Measurements from ENCODE around the gene HDAC4. TPM values are rescaled to one million over a fixed set of nuclear protein-coding genes. Genes with fewer than 3 reads are reported as not detected.

HDAC4 gene
- total RNA-seq, 1 donor from 2014 or later = 20.4 TPM

DNA sequence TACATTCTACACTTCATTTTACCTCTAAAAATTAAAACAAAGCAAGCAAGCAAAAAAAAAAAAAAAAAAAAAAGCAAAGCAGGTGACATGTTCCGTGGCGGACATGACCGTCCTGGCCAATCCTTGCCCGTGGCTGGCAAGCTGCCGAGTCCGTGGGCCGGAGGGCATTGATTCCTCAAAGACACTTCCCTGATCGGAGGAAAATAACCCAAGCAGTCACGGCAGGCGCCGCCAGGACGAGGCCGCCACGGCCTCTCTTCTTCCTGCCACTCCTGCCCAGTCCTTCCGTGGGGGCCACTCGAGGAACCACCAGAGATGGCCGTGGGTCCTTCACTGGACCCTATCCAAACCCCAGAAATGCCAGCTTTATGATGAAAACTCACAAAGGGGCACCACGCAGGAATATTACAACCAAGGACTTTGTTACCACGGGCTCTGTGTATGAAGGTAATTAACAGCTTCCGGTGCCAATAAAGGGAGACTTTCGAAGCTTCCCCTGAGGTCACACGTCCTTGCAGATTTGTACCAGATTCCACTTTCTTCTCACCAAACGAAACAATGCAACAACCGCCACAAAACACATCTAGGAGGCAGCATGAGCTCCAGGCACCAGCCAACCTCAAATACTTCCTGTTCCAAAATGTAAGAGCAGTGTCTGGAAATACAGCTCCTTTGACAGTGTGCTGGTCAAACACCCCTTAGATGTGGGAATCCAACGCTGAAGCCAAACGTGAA, 170.3 kb downstream of the HDAC4 start:
- no peak for FAIRE-seq

DNA sequence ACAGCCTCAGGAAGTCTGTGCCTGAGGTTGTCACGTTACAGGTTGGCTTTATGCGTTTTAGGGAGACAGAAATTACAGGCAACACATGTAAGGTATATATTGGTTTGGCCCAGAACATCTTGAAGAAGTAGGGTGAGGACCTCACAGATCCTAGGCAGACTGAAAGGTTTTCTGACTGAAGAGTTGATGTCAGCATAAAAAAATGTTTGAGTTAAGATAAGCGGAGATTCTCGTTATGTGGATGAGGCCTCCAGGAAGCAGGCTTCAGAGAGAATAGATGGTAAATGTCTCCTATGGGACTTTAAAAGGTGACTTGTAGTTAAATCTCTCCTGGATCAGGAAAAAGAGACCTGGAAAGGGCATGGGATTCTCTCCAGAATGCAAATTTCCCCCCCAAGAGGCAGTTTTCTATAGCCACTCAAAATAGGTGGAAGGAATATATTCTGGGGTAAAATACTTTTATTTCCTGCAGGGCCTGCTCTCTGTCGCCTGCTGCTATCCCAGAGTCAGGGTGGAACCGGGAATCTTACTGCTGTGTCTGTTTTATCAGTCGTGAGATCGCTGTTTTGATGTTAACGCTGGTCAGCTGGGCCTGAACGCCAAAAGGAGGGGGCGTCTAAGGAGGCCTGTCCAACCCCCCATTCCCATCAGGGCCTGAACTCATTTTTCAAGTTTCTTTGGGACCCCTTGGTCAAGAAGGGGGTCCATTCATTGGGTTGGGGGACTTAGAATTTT, 171.1 kb downstream of the HDAC4 start:
- DNase-seq (ENCODE audit: low spot score in 2 of 2) (no peak), FAIRE-seq (no peak)

More for the DNA sequence above, 170.3 kb downstream of the HDAC4 start:
- DNase-seq (ENCODE audit: low spot score in 2 of 2) = no peak

DNA sequence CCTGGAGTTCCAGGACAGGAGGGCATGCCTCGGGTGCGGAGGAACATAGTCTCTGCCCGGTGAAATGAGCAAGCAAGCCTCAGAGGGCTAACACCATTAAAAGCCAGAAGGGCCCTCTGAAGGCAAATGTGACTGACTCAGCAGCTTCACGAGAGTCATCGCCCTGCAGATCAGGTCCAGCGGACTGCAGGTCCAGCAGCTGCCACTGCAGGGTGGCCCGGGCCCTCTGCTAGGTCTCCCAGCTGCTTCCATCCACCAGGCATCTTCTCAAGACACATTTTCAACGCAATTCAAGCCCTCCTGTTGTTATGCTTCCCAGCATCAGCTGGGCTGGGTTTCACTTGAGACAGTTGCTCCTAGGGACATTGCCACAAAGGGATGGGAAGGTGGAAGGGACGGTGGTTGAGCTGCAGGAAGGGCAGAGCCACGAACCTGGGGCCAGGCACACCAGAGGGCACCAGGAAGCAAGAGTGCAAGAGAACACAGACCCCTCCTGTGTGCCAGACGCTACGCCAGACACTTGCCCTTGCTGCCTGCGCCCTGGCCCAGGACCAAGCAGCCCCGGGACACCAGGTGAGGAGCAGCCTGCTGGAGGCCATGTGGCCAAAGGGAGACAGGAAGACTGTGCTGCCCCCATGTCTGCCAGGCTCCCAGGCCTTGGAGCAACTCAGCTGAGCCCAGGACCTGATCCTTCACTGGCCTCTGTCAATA, 173.0 kb downstream of the HDAC4 start:
- no peak for DNase-seq (ENCODE audit: low spot score in 2 of 2)
- no peak for FAIRE-seq

DNA sequence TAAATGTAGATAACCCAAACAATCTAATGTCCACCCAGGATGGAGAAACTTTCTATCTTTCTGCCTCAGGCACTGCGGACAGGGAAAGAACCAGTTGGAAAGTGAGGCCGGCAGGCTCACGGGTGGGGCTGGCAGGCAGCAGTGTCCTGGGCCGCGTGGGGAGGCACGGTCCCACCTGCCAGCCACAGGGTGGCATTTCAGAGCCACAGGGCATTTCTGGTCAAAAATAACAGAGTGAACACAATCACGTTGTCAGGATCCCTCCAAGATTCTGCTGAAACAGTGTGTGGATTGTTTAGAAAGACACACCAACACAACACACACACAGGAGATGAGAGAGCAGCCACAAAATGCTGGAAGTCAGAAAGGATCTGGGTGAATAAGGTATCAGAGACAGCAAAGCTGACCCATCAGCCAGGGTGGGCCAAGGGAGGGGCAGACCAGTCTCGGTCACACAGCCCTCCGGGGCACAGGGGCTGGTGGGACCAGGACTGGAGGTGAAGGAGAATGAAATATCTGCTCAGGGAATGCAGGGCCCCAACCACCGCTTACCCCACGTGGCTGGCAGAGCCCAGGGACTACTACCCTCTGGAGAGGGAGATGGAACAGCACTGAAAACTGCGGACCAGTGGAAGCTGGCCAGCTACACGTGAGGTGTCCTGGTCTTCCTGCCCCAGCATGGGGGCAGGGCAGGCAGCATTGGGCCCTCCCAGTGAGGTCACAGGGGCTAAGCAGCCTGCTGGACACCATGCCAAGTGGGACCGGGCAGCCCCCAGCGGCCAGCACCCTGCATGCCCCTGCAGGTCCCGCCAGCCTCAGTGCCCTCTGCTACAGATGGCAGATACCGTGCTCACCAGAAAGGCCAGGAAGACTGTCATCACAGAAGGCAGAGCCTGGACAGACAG, 173.9 kb downstream of the HDAC4 start:
- no peak for DNase-seq (ENCODE audit: low spot score in 2 of 2)
- no peak for FAIRE-seq

DNA sequence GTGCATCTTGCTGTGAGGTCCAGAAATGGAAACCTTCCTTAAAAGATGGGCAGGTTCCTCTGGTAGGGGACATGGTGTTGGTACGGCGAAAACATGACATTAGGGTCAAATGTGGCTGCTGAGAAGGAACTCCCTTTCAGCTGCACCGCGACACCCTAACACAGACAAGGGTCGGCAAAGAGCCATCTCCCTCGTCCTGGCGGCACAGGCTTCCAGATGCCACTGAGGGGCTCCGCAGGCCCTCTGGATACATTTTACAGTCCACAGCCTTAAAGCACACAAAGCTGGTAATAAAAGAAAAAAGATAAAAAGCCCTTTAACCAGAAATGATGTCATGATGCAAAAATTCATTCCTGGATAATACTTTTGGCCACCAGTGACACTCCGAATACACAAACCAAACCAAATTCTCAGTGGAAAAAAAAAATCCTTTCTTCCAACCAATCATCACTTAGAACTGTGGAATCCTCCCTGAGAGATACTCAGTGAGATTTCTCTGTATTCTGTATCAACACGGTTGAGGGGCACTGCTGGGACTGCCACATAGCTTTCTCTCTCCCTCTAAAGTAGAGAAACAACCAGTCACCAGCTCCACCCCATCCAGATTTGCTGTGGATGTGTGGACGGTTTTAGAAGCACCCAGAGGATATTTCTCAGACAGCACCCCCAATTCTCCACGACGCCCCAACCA, 174.8 kb downstream of the HDAC4 start:
- DNase-seq (ENCODE audit: low spot score in 2 of 2) (no peak), FAIRE-seq (no peak)

DNA sequence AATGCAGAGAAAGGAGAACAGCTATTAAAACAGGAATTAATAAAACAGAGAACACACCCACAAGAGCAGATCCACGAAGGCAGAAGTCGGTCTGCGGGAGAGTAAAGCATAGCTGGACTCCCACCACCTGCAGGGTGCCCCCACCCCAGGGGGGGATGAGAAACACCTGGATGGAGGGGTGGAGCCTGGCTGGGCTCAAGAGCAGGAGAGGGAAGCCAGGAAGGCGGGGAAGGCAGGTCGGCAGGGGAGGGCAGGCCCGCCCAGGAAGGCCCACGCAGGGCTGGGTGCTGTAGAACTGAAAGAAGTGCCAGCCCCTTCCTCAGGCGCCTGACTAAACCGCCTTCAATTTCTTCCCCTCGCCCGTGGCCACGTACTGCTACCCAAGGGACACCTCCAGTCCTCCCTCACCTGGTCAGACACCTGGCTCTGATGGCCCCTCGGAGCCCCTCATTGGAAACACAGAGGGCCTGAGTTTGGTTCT, 175.4 kb downstream of the HDAC4 start:
- FAIRE-seq (no peak), DNase-seq (ENCODE audit: low spot score in 2 of 2) (no peak)

DNA sequence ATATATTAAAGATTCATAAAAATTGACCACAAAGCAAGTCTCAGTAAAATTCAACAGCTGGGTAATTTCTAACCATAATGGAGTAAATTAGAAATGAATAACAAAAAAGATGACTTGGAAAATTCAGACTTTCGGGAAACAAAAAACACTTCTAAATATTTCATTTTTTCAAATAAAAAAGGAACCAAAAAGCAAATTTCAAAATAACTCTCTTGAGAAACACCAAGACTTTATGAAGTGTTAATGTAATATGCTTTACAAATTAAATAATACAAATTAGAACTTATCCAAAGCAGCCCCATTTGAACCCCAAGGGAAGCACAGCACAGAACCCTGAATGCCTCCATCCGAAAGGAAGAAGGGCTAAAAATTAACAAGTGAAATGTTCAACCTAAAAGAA, 175.9 kb downstream of the HDAC4 start:
- FAIRE-seq (peak; percentile 83), DNase-seq (ENCODE audit: low spot score in 2 of 2) (no peak)

DNA sequence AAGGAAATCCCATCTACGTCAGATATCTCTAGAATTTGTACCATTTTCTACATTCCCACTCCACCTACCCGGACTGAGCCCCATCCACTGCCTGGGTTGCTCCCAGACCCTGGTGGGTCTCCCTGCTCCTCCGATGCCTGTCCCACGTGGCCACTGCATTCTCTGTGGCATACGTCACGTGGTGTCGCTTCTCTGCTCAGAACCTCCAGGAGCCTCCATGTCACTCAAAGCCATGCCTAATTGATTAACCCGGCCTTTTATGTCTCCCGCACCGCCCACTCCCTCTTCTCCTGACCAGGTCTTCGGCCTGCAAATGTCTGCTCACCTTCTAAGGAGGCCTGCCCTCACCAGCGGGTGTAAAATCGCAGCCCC, 176.6 kb downstream of the HDAC4 start:
- no peak for DNase-seq (ENCODE audit: low spot score in 2 of 2)
- no peak for FAIRE-seq

DNA sequence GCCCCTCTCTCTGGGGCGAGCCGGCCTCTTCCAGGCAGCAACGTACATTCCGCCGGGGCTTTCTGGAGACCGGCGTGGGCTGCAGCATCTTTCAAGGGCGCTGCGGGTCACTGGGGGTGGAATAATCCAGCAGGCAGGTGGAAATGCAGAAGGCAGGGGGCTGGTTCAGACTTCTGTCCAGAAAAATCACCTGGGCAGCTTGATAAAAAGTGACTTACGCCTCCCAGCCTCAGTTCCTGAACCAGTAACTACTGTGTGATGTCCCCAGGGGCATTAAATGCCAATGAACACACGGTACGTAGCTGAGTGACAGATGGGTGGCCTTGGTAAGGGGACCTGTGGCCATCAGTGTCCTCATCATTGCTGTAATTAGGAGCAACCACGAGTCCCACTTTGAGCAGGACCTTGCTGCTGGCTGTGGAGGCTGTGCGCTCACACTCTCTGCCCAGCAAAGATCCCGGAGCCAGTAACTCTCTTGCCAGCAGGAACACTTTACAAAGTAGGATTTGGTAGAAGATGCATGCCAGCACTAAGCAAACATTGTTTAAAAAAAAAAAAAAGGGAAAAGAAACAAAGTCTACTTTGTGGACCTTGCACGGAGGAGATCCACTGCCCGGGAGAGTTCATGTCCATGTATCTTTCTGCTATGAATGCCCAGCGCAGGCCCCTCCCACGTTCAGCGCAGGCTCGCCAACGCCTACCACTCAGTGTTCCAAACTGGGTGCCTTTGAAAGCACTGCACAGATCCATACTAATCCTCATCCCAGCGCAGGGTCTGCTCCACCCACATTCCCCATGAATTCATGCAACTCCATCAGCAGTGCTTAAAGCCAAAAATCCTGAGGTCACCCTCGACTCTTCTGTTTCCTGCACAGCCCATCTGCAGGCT, 177.3 kb downstream of the HDAC4 start:
- DNase-seq (ENCODE audit: low spot score in 2 of 2) (no peak), FAIRE-seq (no peak)

DNA sequence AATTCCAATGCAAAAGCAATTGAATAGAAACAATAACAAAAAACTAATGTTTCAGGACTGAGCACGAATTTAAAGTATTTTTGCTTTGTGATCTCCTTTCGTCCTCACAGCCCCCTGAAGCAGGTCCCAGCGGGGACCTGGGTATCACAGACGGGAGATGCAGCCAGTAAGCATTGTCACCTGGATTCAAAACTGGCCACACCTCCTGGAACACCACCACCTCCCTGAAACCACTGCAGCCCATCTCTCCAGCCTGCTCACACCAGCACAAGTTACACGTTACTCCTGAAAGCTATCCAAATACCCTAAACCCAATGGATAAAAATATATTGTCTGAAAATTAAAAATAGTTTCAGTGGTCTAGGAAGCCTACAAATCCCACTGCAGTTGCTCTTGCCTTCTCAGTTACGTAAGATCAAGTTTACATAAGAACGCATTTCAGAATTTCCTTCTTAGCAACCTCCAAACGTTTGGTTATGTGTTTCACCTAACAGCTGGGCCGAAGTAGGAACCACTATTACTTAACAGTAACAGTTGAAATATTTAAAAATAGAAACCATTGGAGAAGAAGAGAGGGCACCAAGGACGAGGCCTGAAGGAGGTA, 178.0 kb downstream of the HDAC4 start:
- no peak for DNase-seq (ENCODE audit: low spot score in 2 of 2)
- no peak for FAIRE-seq

DNA sequence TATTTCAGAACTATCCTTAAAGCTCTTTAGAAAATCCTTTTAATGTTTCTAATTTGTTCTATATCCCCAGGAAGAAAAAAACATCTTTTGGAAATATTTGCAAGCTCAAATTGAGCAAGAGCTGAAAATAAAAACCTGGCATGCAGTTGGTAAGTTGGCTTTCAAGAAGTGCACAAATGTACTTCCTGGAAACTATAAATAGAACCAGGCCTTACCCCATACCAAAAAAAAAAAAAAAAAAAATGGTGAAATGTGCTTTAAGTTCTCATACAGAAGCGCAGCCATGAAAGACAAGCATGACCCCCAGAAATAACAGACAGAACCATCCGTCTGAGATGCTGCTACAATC, 178.5 kb downstream of the HDAC4 start:
- DNase-seq (ENCODE audit: low spot score in 2 of 2) (no peak), FAIRE-seq (no peak)

DNA sequence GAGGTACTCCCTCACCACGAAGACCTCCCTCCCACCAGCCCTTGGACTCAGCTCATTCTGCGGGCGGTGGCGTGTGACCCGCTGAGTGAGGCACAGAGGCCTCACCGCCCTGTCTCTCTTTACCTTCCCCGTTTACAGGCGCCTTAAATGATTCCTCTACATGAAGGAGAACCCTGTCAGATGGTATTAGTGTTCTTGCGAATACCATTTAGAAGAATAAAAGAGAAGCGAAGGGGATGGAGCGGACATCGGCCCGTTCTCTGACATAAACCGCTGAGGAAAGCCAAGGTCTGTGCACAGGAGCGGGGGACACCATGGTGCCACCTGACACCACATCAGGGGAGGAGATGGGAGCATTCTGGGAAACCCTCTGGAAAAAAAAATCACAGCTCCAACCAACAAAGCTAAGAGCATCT, 179.8 kb downstream of the HDAC4 start:
- DNase-seq (ENCODE audit: low spot score in 2 of 2) = no peak
- FAIRE-seq = no peak

DNA sequence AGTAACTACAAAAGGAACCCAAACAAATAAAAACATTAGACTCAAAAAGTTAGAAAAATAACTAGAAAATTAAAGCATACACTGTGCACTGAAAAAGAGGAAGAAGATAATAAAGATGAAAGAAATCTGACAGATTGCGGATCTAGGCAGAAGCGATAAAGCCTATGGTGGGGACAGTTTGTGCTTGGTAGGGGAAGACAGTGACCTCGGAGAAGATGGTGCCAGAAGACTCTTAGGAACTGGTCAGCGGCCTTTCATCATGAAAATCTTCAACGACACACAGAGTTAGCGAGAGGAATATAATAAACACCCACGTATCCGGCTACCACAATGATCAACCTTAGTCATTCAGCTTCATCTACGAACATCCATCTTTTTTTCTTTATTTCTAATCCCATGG, 180.5 kb downstream of the HDAC4 start:
- FAIRE-seq = no peak
- no peak for DNase-seq (ENCODE audit: low spot score in 2 of 2)

DNA sequence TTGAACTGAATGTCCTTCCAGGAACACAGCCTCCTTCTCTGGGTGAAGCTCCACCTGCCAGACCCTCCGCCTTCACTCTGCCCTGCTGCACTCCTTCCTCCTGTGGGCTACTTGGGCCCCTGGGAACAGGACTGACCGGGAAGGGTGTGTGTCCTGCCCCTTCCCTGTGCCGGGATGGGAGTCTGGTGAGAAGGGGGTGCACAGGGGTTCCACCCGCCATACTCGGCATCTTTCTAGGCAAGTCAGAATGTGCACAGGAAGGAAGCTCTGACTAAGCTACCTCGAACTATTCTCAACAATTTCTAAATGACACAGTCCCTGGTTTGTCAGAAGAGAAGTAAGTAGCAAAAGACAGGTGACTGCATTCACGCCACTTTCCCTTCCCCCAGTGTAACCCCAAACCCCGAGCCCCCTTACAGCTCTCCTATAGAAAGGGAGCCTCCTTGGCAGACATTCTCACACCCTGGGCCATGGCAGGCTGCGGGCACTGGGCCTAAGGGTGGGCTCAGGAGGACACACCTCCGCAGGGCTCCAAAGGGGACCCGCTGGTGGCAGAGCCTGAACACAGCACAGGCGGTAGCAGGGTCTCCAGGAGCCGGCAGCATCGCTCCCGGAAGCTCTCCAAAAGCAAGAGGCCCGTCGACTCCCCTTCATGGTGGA, 184.1 kb downstream of the HDAC4 start:
- no peak for DNase-seq (ENCODE audit: low spot score in 2 of 2)
- no peak for FAIRE-seq

DNA sequence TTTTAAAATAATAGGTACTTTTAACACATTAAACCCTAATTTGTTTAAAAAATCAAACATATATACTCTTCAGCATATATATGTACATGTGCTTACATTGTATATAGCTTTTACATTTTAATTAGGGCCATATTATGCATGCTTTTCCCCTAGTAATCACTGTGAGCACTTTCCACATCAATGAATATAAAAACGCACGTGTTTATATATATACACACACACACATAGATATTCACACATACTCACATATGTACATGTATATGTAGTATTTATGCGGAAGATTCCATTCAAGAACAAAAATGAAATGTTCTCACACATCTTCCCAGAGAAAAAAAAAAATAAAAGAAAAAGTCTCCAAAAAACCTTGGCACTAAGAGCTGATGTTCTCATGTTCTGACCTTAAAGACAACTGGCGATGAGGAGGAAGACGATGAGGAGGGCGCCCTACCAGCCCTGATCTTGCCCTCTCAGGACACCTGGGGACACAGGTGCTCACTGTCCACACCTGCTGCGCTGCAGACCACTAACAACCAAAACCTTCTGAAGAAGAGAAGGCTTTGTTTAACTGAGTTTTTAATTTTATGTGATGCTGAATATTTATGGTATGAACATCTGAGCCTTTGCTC, 184.7 kb downstream of the HDAC4 start:
- DNase-seq (ENCODE audit: low spot score in 2 of 2) (no peak), FAIRE-seq (no peak)

DNA sequence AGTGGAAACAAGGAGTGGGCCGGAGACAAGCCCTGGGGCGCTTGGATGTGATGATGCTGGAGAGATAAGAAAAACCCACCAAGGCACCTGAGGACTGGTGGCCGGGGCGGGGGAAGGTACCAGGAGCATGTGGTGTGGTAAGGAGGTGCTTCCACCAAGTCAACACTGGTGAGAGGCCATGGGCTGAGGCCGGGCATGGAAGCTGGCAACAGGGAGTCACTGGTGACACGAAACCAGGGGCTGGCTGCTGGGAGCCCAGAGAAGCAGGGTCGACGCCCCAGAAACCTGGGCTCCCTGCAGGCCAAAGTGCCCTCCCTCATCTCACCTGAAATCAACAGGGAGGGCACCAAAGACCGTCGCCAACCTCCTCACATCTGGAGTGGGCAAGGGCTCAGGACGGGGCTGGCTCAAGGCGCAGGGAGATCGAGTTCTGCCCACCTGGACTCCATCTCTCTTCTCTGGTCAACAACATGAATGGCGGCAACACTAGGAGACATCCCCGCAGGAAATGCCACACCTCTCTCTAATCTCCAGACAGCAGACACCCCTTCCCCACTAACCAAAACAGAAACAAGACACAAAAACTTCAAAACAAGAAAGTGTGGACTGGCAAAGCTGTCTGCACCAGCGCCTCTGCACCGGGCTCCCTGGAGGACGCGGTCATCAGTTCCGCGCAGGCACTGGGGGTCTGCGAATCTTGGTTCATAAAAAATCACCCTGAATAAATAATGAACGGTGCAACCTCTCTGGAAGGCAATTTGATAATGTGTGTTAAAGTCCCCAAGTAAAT, 185.5 kb downstream of the HDAC4 start:
- DNase-seq (ENCODE audit: low spot score in 2 of 2) = no peak
- no peak for FAIRE-seq

DNA sequence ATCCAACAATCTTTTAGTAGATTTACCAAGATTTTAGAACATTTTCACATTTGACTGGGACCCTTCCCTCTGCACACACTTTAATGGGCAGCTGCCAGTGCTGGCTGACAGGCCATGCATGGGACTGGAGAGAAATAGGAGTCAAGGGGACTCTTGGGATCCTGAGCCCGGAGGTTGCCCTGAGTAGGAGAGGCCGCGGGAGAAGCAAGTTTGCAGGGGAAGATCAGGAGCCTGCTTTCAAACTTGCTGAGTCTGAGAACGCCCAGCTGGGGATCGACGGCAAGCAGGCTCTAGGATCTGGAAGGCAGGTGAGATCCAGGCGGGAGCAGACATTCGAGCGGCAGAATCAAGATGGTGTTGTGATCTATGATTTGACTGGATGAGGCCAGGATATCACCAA, 186.1 kb downstream of the HDAC4 start:
- FAIRE-seq (no peak), DNase-seq (ENCODE audit: low spot score in 2 of 2) (no peak)
